HFFc6 (cell line): ENCODE results near the gene PATE4. TPM values are rescaled to one million over a fixed set of nuclear protein-coding genes. Genes with fewer than 3 reads are reported as not detected.
"Not testable (repeated sequence)": the region's sequence is repeated elsewhere in the genome, so short reads cannot be mapped to it uniquely, and the experiment has no call there.

Experiments used
- DNase-seq: peaks from one replicate; pipeline ENCODE4 v3.0.0-alpha.2; 2018
- H3K27ac Mint-ChIP-seq: 2 replicates; pipeline ENCODE4 v1.8.0; 2020; ENCODE audit warnings: mild to moderate bottlenecking, mixed read lengths
- H3K27me3 Mint-ChIP-seq: 2 replicates; pipeline ENCODE4 v1.8.0; 2021; ENCODE audit warnings: mild to moderate bottlenecking, moderate library complexity, mixed read lengths; ENCODE audit not compliant: insufficient read depth
- H3K36me3 Mint-ChIP-seq: 2 replicates; pipeline ENCODE4 v1.8.0; 2021; ENCODE audit warnings: low read depth, mixed read lengths
- H3K4me1 Mint-ChIP-seq: 2 replicates; pipeline ENCODE4 v1.8.0; 2020; ENCODE audit warnings: low read depth, mixed read lengths
- H3K4me3 Mint-ChIP-seq: 2 replicates; pipeline ENCODE4 v1.8.0; 2020; ENCODE audit warnings: mild to moderate bottlenecking, moderate library complexity, mixed read lengths
- H3K9me3 Mint-ChIP-seq: 2 replicates; pipeline ENCODE4 v1.8.0; 2020; ENCODE audit warnings: mild to moderate bottlenecking, mixed read lengths
- CTCF ChIP-seq: fragments of 200-600 bp; sonication (generic); IDR thresholded peaks from 2 replicates; pipeline ENCODE4 v1.5.0; 2021; ENCODE audit warnings: antibody characterized with exemption, mild to moderate bottlenecking
- total RNA-seq, 6 experiments: library from RNA; stranded (reverse); fragmentation: NEBNext Ultra II Directional; extraction: Animal tissue kit (Norgen Biotek cat#: 25700); gene quantifications; 2 replicates in 1 of 6; 3 replicates in 5 of 6; pipeline ENCODE4 v1.2.3, GENCODE V29; 2021

The PATE4 gene
- total RNA-seq, 6 experiments from 2014 or later, result not detected

GRCh38 chr11:125846188-125846587, 13.1 kb downstream of the PATE4 start:
- DNase-seq, result no peak
- TF ChIP-seq CTCF, result no peak
- Mint-ChIP-seq H3K4me3 (no peak overlapping the region), H3K27ac (no peak overlapping the region), H3K36me3 (peaks cover 16% of the 10 kb centered on the region), H3K27me3 (no peaks in the 10 kb centered on the region), H3K4me1 (no peaks in the 10 kb centered on the region), H3K9me3 (peaks cover 28% of the 10 kb centered on the region)

GRCh38 chr11:125857670-125858069, 24.6 kb downstream of the PATE4 start:
- H3K36me3 Mint-ChIP-seq, H3K4me1 Mint-ChIP-seq, DNase-seq, H3K27ac Mint-ChIP-seq, H3K4me3 Mint-ChIP-seq, H3K27me3 Mint-ChIP-seq: not testable (repeated sequence)
- peaks cover 20% of the 10 kb centered on the region for H3K9me3 Mint-ChIP-seq

- H3K36me3 Mint-ChIP-seq, H3K4me1 Mint-ChIP-seq, DNase-seq, H3K27ac Mint-ChIP-seq, H3K4me3 Mint-ChIP-seq, H3K27me3 Mint-ChIP-seq: not testable (repeated sequence)
- H3K9me3 Mint-ChIP-seq, result peaks cover 25% of the 10 kb centered on the region
Observed at GRCh38 chr11:125862786-125863185, 29.7 kb downstream of the PATE4 start.

GRCh38 chr11:125865354-125865753, 32.2 kb downstream of the PATE4 start:
- not testable (repeated sequence) for DNase-seq, H3K27me3 Mint-ChIP-seq, H3K4me1 Mint-ChIP-seq, H3K36me3 Mint-ChIP-seq, H3K27ac Mint-ChIP-seq, H3K4me3 Mint-ChIP-seq
- peaks cover 15% of the 10 kb centered on the region; the same call in 1 of the 2 replicates for H3K9me3 Mint-ChIP-seq

GRCh38 chr11:125869521-125869920, 36.4 kb downstream of the PATE4 start:
- Mint-ChIP-seq H3K27ac (no peak overlapping the region), H3K36me3 (no peaks in the 10 kb centered on the region), H3K4me3 (no peak overlapping the region), H3K27me3 (peaks cover 1% of the 10 kb centered on the region; the same call in 1 of the 2 replicates), H3K9me3 (peaks cover 15% of the 10 kb centered on the region; the same call in 1 of the 2 replicates), H3K4me1 (no peaks in the 10 kb centered on the region)
- no peak for DNase-seq
- TF ChIP-seq CTCF, result peak; percentile 32; the same call in 1 of the 2 replicates

GRCh38 chr11:125871391-125872137, 38.4 kb downstream of the PATE4 start:
- H3K4me1 Mint-ChIP-seq, result no peaks in the 10 kb centered on the region
- H3K27ac Mint-ChIP-seq, result no peak overlapping the region
- H3K27me3 Mint-ChIP-seq, result peaks cover 1% of the 10 kb centered on the region; the same call in 1 of the 2 replicates
- peaks cover 10% of the 10 kb centered on the region; the same call in 1 of the 2 replicates for H3K9me3 Mint-ChIP-seq
- no peaks in the 10 kb centered on the region for H3K36me3 Mint-ChIP-seq
- peak; percentile 76 for TF ChIP-seq CTCF
- H3K4me3 Mint-ChIP-seq, result no peak overlapping the region
- peak; percentile 16 for DNase-seq

- H3K4me3 Mint-ChIP-seq, result no peak overlapping the region
Observed at GRCh38 chr11:125872138-125872491, 39.0 kb downstream of the PATE4 start.

More at GRCh38 chr11:125872138-125872491, 39.0 kb downstream of the PATE4 start:
- TF ChIP-seq CTCF, result no peak
- H3K27me3 Mint-ChIP-seq, result peaks cover 1% of the 10 kb centered on the region; the same call in 1 of the 2 replicates
- H3K36me3 Mint-ChIP-seq, result no peaks in the 10 kb centered on the region
- H3K9me3 Mint-ChIP-seq, result peaks cover 10% of the 10 kb centered on the region; the same call in 1 of the 2 replicates
- no peaks in the 10 kb centered on the region for H3K4me1 Mint-ChIP-seq
- no peak for DNase-seq
- no peak overlapping the region for H3K27ac Mint-ChIP-seq
